ENCODE results near the gene F2RL3. TPM values are rescaled to one million over a fixed set of nuclear protein-coding genes. Genes with fewer than 3 reads are reported as not detected.

The F2RL3 gene
- total and polyA plus RNA-seq, 9 of the 15 experiments (the other 6 are each of a cell fraction or from before 2014, with no cell fraction given): 1.4 to 27.6 (median 11.9) TPM

GRCh38 chr19:16890461-16891184, 1.8 kb downstream of the F2RL3 start (continued):
- peak; percentile 39; the same call in 1 of the 2 replicates for TF ChIP-seq SOX6 (IDR thresholded peaks at IDR 0.05)
- no peak for TF ChIP-seq KDM5B (IDR thresholded peaks at IDR 0.05; ENCODE audit: insufficient replicate concordance, low read depth, low read length)
- TF ChIP-seq THRA (IDR thresholded peaks at IDR 0.05): no peak
- TF ChIP-seq NR2F6 (CRISPR knock-in tag; IDR thresholded peaks at IDR 0.05): no peak
- TF ChIP-seq RBBP5 (IDR thresholded peaks at IDR 0.05; ENCODE audit: borderline replicate concordance, insufficient read depth, low read length, poor library complexity, severe bottlenecking): no peak
- TF ChIP-seq C11orf30 (IDR thresholded peaks at IDR 0.05; ENCODE audit: low read depth): no peak
- TF ChIP-seq ARHGAP35 (IDR thresholded peaks at IDR 0.05; ENCODE audit: partially characterized antibody): no peak
- TF ChIP-seq MTA3 (IDR thresholded peaks at IDR 0.05; ENCODE audit: borderline replicate concordance): peak; percentile 63
- TF ChIP-seq FOXK1 (CRISPR knock-in tag; IDR thresholded peaks at IDR 0.05; ENCODE audit: borderline replicate concordance): peak; percentile 3; the same call in 1 of the 2 replicates
- no peak for TF ChIP-seq CAMTA2 (CRISPR knock-in tag; conservative IDR thresholded peaks at IDR 0.05)
- no peak for TF ChIP-seq NONO (IDR thresholded peaks at IDR 0.05; ENCODE audit: low read depth in 2 of 2, low read length in 1 of 2)
- no peak for TF ChIP-seq JUNB (CRISPR knock-in tag; conservative IDR thresholded peaks at IDR 0.05)
- no peak; the same call in 1 of the 2 replicates for TF ChIP-seq XRCC5 (IDR thresholded peaks at IDR 0.05; ENCODE audit: low read depth, low read length)
- TF ChIP-seq FOSL1 (tag; conservative IDR thresholded peaks at IDR 0.05): 0 out of 2 replicates have a peak, but pooled peaks have one; percentile 26
- peak; percentile 66; the same call in 1 of the 2 replicates for TF ChIP-seq CLOCK (CRISPR knock-in tag; IDR thresholded peaks at IDR 0.05; ENCODE audit: borderline replicate concordance)
- TF ChIP-seq ZNF79 (CRISPR knock-in tag; IDR thresholded peaks at IDR 0.05; ENCODE audit: low read depth): no peak
- no peak for TF ChIP-seq ILF3 (IDR thresholded peaks at IDR 0.05; ENCODE audit: borderline replicate concordance)
- TF ChIP-seq USF1 (CRISPR knock-in tag; IDR thresholded peaks at IDR 0.05): no peak
- TF ChIP-seq ZNF133 (CRISPR knock-in tag; IDR thresholded peaks at IDR 0.05): no peak
- TF ChIP-seq TARDBP (IDR thresholded peaks at IDR 0.05): 0 out of 2 replicates have a peak, but pooled peaks have one; percentile 14
